WERI-Rb-1 (cell line): ENCODE data around the gene SYT7.

Experiments
- DNase-seq: peaks from one replicate; pipeline ENCODE4 v3.0.0-alpha.2; 2020
- H3K27ac ChIP-seq: fragments of 250-450 bp; sonication (Bioruptor Pico); 2 replicates; pipeline ENCODE4 v1.5.1; 2020; ENCODE audit warnings: mild to moderate bottlenecking, moderate library complexity
- H3K27me3 ChIP-seq: fragments of 250-450 bp; sonication (Bioruptor Pico); 2 replicates; pipeline ENCODE4 v1.5.1; 2021; ENCODE audit warnings: mild to moderate bottlenecking, low read depth, moderate library complexity; ENCODE audit not compliant: insufficient read depth, severe bottlenecking
- H3K36me3 ChIP-seq: fragments of 250-450 bp; sonication (Bioruptor Pico); 2 replicates; pipeline ENCODE4 v1.5.1; 2020; ENCODE audit warnings: mild to moderate bottlenecking, moderate library complexity
- H3K4me3 ChIP-seq: 2 replicates; pipeline ENCODE4 v1.5.1; 2011; ENCODE audit warnings: low read depth, mild to moderate bottlenecking, control low read depth, low read length
- H3K9me3 ChIP-seq: fragments of 250-450 bp; sonication (Bioruptor Pico); 2 replicates; pipeline ENCODE4 v1.5.1; 2021; ENCODE audit warnings: mild to moderate bottlenecking, moderate library complexity; ENCODE audit not compliant: severe bottlenecking
- TF ChIP-seq, protein P1 (sequence below): IDR thresholded peaks from 2 replicates; pipeline ENCODE4 v1.5.1; 2011; ENCODE audit warnings: low read depth, mild to moderate bottlenecking, control low read depth, inconsistent platforms, low read length

The SYT7 gene

GRCh38 chr11:61571337-61571736 lies 9.5 kb downstream of the SYT7 start:
- no peak for DNase-seq
- TF ChIP-seq, protein P1, sequence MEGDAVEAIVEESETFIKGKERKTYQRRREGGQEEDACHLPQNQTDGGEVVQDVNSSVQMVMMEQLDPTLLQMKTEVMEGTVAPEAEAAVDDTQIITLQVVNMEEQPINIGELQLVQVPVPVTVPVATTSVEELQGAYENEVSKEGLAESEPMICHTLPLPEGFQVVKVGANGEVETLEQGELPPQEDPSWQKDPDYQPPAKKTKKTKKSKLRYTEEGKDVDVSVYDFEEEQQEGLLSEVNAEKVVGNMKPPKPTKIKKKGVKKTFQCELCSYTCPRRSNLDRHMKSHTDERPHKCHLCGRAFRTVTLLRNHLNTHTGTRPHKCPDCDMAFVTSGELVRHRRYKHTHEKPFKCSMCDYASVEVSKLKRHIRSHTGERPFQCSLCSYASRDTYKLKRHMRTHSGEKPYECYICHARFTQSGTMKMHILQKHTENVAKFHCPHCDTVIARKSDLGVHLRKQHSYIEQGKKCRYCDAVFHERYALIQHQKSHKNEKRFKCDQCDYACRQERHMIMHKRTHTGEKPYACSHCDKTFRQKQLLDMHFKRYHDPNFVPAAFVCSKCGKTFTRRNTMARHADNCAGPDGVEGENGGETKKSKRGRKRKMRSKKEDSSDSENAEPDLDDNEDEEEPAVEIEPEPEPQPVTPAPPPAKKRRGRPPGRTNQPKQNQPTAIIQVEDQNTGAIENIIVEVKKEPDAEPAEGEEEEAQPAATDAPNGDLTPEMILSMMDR, result no peak
- no peaks in the 10 kb centered on the region for H3K27me3 ChIP-seq
- H3K4me3 ChIP-seq, result no peak overlapping the region
- no peaks in the 10 kb centered on the region; the same call in 1 of the 2 replicates for H3K36me3 ChIP-seq
- no peak overlapping the region for H3K27ac ChIP-seq
- H3K9me3 ChIP-seq, result no peaks in the 10 kb centered on the region

GRCh38 chr11:61569701-61570100 lies 11.2 kb downstream of the SYT7 start:
- DNase-seq, result no peak
- Histone ChIP-seq H3K27ac (no peak overlapping the region), H3K27me3 (no peaks in the 10 kb centered on the region), H3K36me3 (no peaks in the 10 kb centered on the region; the same call in 1 of the 2 replicates), H3K9me3 (no peaks in the 10 kb centered on the region), H3K4me3 (no peak overlapping the region)
- TF ChIP-seq, protein P1, result no peak

GRCh38 chr11:61569018-61569417 lies 11.9 kb downstream of the SYT7 start:
- TF ChIP-seq, protein P1, result no peak
- Histone ChIP-seq H3K9me3 (no peaks in the 10 kb centered on the region), H3K36me3 (no peaks in the 10 kb centered on the region; the same call in 1 of the 2 replicates), H3K4me3 (no peak overlapping the region), H3K27ac (no peak overlapping the region), H3K27me3 (no peaks in the 10 kb centered on the region)
- DNase-seq, result no peak

DNA sequence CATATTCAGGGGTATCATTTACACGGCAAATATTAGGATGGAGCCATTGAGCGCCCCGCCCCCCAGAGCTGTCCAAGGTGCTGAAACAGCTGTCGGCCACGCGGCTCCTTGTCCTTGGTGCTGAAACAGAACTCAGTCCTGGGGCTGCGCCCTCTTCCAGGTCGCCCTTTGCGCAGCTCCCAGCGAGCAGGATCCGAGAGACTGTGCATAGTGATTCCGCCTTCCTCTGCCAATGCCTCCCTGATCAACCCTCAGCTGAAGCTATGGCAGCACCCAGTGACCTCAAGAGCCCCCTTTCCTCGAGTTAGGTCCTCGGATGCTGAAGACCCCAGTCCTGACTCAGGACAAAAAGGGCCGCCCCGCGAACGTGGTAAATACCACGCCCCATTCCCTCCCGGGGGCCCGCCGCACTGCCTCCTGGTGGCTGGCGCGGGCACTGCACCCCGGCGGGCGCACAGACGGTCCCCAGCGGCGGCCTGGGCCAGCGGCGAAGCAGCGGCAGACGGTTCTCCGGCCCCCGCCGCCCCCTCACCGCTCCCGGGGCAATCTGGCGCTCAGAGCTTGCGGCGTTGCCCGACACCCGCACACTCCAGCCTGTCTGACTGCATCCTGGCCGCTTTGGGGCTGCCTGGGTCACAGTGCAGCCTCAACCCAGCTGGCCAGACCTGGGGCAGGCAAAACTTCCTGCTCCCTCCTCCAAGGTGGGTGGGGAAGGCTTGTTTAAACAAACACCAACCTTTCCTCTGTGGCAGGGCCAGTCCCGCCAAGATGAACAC lies 13.4 kb downstream of the SYT7 start:
- Histone ChIP-seq H3K9me3 (no peaks in the 10 kb centered on the region), H3K4me3 (no peak overlapping the region), H3K36me3 (no peaks in the 10 kb centered on the region), H3K27me3 (no peaks in the 10 kb centered on the region), H3K27ac (no peak overlapping the region)
- DNase-seq, result no peak
- TF ChIP-seq, protein P1, result peak; percentile 51

- Histone ChIP-seq H3K27me3 (no peaks in the 10 kb centered on the region), H3K9me3 (no peaks in the 10 kb centered on the region), H3K36me3 (no peaks in the 10 kb centered on the region), H3K27ac (no peak overlapping the region), H3K4me3 (no peak overlapping the region)
- TF ChIP-seq, protein P1, result no peak
- DNase-seq, result no peak
These were observed 15.8 kb downstream of the SYT7 start for GRCh38 chr11:61564936-61565696.
